Left lung (tissue), 10 donors: ENCODE results near the gene POMT2. TPM values are rescaled to one million over a fixed set of nuclear protein-coding genes. Genes with fewer than 3 reads are reported as not detected.

ENCODE experiments used
- ATAC-seq: fragments of 200-7000 bp; cut with Tn5 transposase; one replicate; pipeline ENCODE4 v1.9.1; 2020; ENCODE audit warnings: moderate library complexity
- DNase-seq, 4 donors: peaks; one replicate each; pipeline ENCODE4 v3.0.0-alpha.2; 2013 to 2020
- H3K27ac ChIP-seq, 2 donors: fragments of 200-600 bp; sonication (generic) in 1 of 2; one replicate each; pipeline versions ENCODE4 v1.5.0 to v1.8.0; 2020 to 2021
- H3K27me3 ChIP-seq, 2 donors: fragments of 200-600 bp; sonication (generic) in 1 of 2; one replicate each; pipeline versions ENCODE4 v1.5.0 to v1.8.0; 2020 to 2021
- H3K36me3 ChIP-seq, 2 donors: fragments of 200-600 bp; sonication (generic) in 1 of 2; one replicate each; pipeline versions ENCODE4 v1.5.0 to v1.8.0; 2020 to 2021
- H3K4me1 ChIP-seq, 2 donors: fragments of 200-600 bp; one replicate each; pipeline ENCODE4 v1.8.0; 2021
- H3K4me3 ChIP-seq, 2 donors: fragments of 200-600 bp; sonication (generic) in 1 of 2; one replicate each; pipeline versions ENCODE4 v1.5.0 to v1.8.0; 2020 to 2021; ENCODE audit warnings: mild to moderate bottlenecking in 1 of 2
- H3K9me3 ChIP-seq, 2 donors: fragments of 200-600 bp; sonication (generic) in 1 of 2; one replicate each; pipeline versions ENCODE4 v1.5.0 to v1.8.0; 2020 to 2021
- intact Hi-C, 2 donors: fragments of 100-400 bp; cut with DNase I; formaldehyde crosslinking; loops; one replicate each; pipeline versions ENCODE4 v1.11.2 to v1.14.2; 2022
- polyA plus RNA-seq, 6 donors: library from polyadenylated mRNA; unstranded; fragments of 120-200 nt; gene quantifications; one replicate each; pipeline ENCODE4 v1.2.1, GENCODE V29; 2013; ENCODE audit not compliant: insufficient read length in 6 of 6
- total RNA-seq, 2 donors: library from RNA; stranded (reverse); fragmentation: NEBNext Ultra II Directional; extraction: Animal tissue kit (Norgen Biotek cat#: 25700); gene quantifications; one replicate each; pipeline ENCODE4 v1.2.1, GENCODE V29; 2021
- TF ChIP-seq, protein P1 (sequence below), 2 donors: fragments of 200-600 bp; sonication (generic) in 1 of 2; IDR thresholded peaks; one replicate each; pipeline versions ENCODE4 v1.5.0 to v1.8.0; 2021; ENCODE audit warnings: antibody characterized with exemption in 2 of 2
- donor health status: DM: no; HTN: yes; CAD: no.
- donor health status: DM: no; HTN: no; CAD: no.

Gene POMT2
- total and polyA plus RNA-seq, 8 donors, result 25.5 to 34.3 (median 31.6) TPM

GRCh38 chr14:77316872-77317301, 3.8 kb downstream of the POMT2 start:
- Histone ChIP-seq H3K9me3 (no peaks in the 10 kb centered on the region), H3K27me3 (no peaks in the 10 kb centered on the region), H3K27ac (no peak overlapping the region), H3K4me1 (peaks cover 0 to 17% of the 10 kb centered on the region in 2 donors), H3K4me3 (no peak overlapping the region), H3K36me3 (no peaks in the 10 kb centered on the region)
- DNase-seq (no peak), ATAC-seq (no peak)
- TF ChIP-seq, protein P1, sequence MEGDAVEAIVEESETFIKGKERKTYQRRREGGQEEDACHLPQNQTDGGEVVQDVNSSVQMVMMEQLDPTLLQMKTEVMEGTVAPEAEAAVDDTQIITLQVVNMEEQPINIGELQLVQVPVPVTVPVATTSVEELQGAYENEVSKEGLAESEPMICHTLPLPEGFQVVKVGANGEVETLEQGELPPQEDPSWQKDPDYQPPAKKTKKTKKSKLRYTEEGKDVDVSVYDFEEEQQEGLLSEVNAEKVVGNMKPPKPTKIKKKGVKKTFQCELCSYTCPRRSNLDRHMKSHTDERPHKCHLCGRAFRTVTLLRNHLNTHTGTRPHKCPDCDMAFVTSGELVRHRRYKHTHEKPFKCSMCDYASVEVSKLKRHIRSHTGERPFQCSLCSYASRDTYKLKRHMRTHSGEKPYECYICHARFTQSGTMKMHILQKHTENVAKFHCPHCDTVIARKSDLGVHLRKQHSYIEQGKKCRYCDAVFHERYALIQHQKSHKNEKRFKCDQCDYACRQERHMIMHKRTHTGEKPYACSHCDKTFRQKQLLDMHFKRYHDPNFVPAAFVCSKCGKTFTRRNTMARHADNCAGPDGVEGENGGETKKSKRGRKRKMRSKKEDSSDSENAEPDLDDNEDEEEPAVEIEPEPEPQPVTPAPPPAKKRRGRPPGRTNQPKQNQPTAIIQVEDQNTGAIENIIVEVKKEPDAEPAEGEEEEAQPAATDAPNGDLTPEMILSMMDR (IDR thresholded peaks at IDR 0.05), result no peak
- intact Hi-C loops, result loop anchor here in 1 of 2 donors (10.0 kb wide), 1 partner anchor 162 kb away; no protein-coding TSS in a partner anchor

DNA sequence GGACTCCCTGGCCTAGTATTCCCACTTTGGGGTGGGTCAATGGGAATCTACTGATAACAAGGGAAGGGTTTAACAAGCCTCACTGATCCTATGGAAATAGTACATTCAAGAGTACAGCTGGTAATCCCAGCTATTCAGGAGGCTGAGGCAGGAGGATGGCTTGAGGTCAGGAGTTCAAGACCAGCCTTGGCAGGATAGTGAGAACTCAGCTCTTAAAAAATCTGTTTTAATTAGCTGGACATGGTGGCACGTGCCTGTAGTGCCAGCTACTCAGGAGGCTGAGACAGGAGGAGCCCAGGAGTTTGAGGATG, 4.5 kb downstream of the POMT2 start:
- H3K27ac ChIP-seq, result no peak overlapping the region
- intact Hi-C loops, result loop anchor here in 1 of 2 donors (10.0 kb wide), 1 partner anchor 161 kb away; no protein-coding TSS in a partner anchor
- H3K4me1 ChIP-seq, result peaks cover 0 to 19% of the 10 kb centered on the region in 2 donors
- TF ChIP-seq, protein P1 (IDR thresholded peaks at IDR 0.05), result peak in 1 of 2 donors; percentile 46
- no peaks in the 10 kb centered on the region for H3K9me3 ChIP-seq
- no peaks in the 10 kb centered on the region for H3K36me3 ChIP-seq
- no peaks in the 10 kb centered on the region for H3K27me3 ChIP-seq
- no peak overlapping the region for H3K4me3 ChIP-seq
- DNase-seq, result no peak
- ATAC-seq, result no peak

DNA sequence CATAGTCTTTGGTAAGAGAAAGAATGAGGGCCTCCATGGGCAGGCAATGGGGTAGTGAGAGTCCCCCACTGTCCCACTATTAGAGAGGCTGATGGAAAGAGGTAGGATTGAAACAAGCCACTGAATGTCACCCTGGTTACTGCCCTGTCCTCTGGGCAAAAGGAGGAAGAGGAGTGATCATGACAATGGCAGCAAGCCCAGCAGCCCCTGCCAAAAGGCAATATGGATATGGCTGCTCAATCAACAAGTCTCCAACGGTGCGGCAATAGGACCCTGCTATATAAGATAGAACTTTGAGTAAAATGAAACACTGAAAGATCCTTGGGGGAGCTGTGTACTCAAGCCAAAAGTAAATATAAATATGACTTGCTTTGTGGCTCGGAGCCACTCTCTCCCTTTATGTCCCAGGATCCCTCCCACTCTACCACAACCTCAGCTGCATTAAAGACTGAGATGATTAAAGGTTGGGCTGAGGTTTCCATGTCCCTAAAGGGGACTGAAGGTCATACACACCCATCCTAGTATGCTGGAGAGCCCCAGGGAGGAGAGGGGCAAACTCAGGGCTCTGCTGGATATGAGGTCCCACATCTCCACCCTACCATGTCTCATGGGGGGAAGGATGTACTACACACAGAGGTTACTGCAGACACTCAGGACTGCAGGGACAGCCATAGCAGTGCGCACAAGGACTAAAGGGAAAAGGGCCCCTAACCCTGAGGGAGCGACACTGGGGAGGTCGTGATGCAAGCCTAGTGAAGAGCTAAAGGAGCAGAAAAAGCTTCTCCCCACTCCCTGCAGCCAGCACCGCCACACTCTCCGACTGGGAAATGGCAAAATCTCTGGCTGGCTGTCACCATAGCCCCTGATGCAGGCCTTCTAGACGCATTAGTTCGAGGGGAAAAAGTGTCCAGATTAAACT, 5.9 kb downstream of the POMT2 start:
- Histone ChIP-seq H3K36me3 (no peaks in the 10 kb centered on the region), H3K9me3 (no peaks in the 10 kb centered on the region), H3K27ac (no peak overlapping the region), H3K4me1 (peaks cover 0 to 16% of the 10 kb centered on the region in 2 donors), H3K4me3 (no peak overlapping the region), H3K27me3 (no peaks in the 10 kb centered on the region)
- peak in 1 of 4 donors; percentile 20 for DNase-seq
- TF ChIP-seq, protein P1 (IDR thresholded peaks at IDR 0.05), result no peak
- no peak for ATAC-seq
- intact Hi-C loops, result loop anchor here in 1 of 2 donors (10.0 kb wide), 1 partner anchor 160 kb away; no protein-coding TSS in a partner anchor

GRCh38 chr14:77314043-77314442, 6.6 kb downstream of the POMT2 start:
- Histone ChIP-seq H3K4me3 (no peak overlapping the region), H3K27ac (no peak overlapping the region), H3K4me1 (peaks cover 0 to 15% of the 10 kb centered on the region in 2 donors), H3K9me3 (no peaks in the 10 kb centered on the region), H3K36me3 (no peaks in the 10 kb centered on the region), H3K27me3 (no peaks in the 10 kb centered on the region)
- DNase-seq, result no peak
- intact Hi-C loops, result loop anchor here in 1 of 2 donors (10.0 kb wide), 1 partner anchor 159 kb away; no protein-coding TSS in a partner anchor
- no peak for ATAC-seq
- TF ChIP-seq, protein P1 (IDR thresholded peaks at IDR 0.05), result no peak

- Histone ChIP-seq H3K36me3 (no peaks in the 10 kb centered on the region), H3K4me3 (no peak overlapping the region), H3K9me3 (no peaks in the 10 kb centered on the region), H3K4me1 (peaks cover 0 to 21% of the 10 kb centered on the region in 2 donors), H3K27ac (no peak overlapping the region), H3K27me3 (no peaks in the 10 kb centered on the region)
- ATAC-seq (no peak), DNase-seq (no peak)
- TF ChIP-seq, protein P1 (IDR thresholded peaks at IDR 0.05), result no peak
- intact Hi-C loops, result loop anchor here in 1 of 2 donors (10.0 kb wide), 1 partner anchor 159 kb away; no protein-coding TSS in a partner anchor
Measured at GRCh38 chr14:77313371-77313770, 7.3 kb downstream of the POMT2 start.
